Pancreas (tissue), 10 donors: ENCODE results near the gene RAD54L. TPM values are rescaled to one million over a fixed set of nuclear protein-coding genes. Genes with fewer than 3 reads are reported as not detected.
"Not testable (repeated sequence)": the region's sequence is repeated elsewhere in the genome, so short reads cannot be mapped to it uniquely, and the experiment has no call there.

Source experiments
- ATAC-seq, 4 donors: fragments of 200-7000 bp; cut with Tn5 transposase; one replicate each; pipeline versions ENCODE4 v1.8.0 to v1.9.1; 2020; ENCODE audit warnings: mild to moderate bottlenecking in 4 of 4, moderate library complexity in 4 of 4
- DNase-seq, 6 donors: peaks; one replicate each; pipeline ENCODE4 v3.0.0-alpha.2; 2020
- FAIRE-seq: peaks from 2 replicates; lab custom pipeline; 2012; peaks lifted over from hg19 to GRCh38; lab: Jason Lieb, UNC
- H3K27ac ChIP-seq, 4 donors: fragments of 200-600 bp; sonication (generic); 1 replicate in 3 of 4; 2 replicates in 1 of 4; pipeline versions ENCODE4 v1.5.0 to v1.8.0; 2020
- H3K27me3 ChIP-seq, 4 donors: fragments of 200-600 bp; one replicate each; pipeline ENCODE4 v1.8.0; 2021
- H3K36me3 ChIP-seq, 3 donors: fragments of 200-600 bp; sonication (generic) in 1 of 3; one replicate each; pipeline versions ENCODE4 v1.5.0 to v1.8.0; 2020 to 2021
- H3K4me1 ChIP-seq, 3 donors: fragments of 200-600 bp; one replicate each; pipeline ENCODE4 v1.8.0; 2021
- H3K4me3 ChIP-seq, 4 donors: fragments of 200-600 bp; sonication (generic) in 2 of 4; one replicate each; pipeline versions ENCODE4 v1.5.0 to v1.8.0; 2020 to 2021
- H3K9me3 ChIP-seq, 4 donors: fragments of 200-600 bp; one replicate each; pipeline ENCODE4 v1.8.0; 2021
- CTCF ChIP-seq, 4 donors: fragments of 200-600 bp; sonication (generic) in 3 of 4; IDR thresholded peaks; one replicate each; pipeline versions ENCODE4 v1.5.0 to v1.8.0; 2021; ENCODE audit warnings: antibody characterized with exemption in 4 of 4
- WGBS, 2 donors: extraction: QIAGEN DNeasy Blood & Tissue Kit; methylation state at CpG; one replicate each; pipeline ENCODE4 v1.1.7; 2013; 5-methylcytosine and 5-hydroxymethylcytosine counted together
- intact Hi-C, 3 donors: fragments of 100-400 bp; cut with DNase I; formaldehyde crosslinking; loops; one replicate each; pipeline versions ENCODE4 v1.11.1 to v1.14.2; 2022
- polyA plus RNA-seq, 2 donors: library from polyadenylated mRNA; stranded (reverse); fragments of 200-250 nt; gene quantifications; one replicate each; pipeline ENCODE4 v1.2.3, GENCODE V29; 2013
- total RNA-seq, 6 donors: library from RNA; stranded (reverse); fragmentation: NEBNext Ultra II Directional in 4 of 6; extraction: Animal tissue kit (Norgen Biotek cat#: 25700) in 4 of 6; gene quantifications; one replicate each; pipeline versions ENCODE4 v1.2.1 to v1.2.4, GENCODE V29; 2021 to 2023
- donor health status: healthy with polysubstance abuse.
- donor health status: DM: no; HTN: no; CAD: no; lungs with moderate emphysema.
- donor health status: DM: no; HTN: no; CAD: no.
- donor health status: control.
- donor health status: control.
- donor health status: Bipolar disorder and iron deficiency.
- donor health status: DM: yes; HTN: yes; CAD: no.
- donor health status: DM: no; HTN: no; CAD: no.
- donor health status: DM: no; HTN: no; CAD: no.
- donor health status: DM: yes; HTN: yes; CAD: no.

Gene RAD54L
- total and polyA plus RNA-seq, 8 donors = 0.23 to 0.66 (median 0.43) TPM; not detected in 1

GRCh38 chr1:46317323-46317722 is 69.8 kb downstream of the RAD54L start:
- no peaks in the 10 kb centered on the region for H3K9me3 ChIP-seq
- no peak for ATAC-seq
- no peaks in the 10 kb centered on the region for H3K4me1 ChIP-seq
- no peak for TF ChIP-seq CTCF (IDR thresholded peaks at IDR 0.05)
- H3K4me3 ChIP-seq = no peak overlapping the region
- DNase-seq = no peak
- intact Hi-C loops = no loop called here
- no peak for FAIRE-seq
- no peak overlapping the region for H3K27ac ChIP-seq
- peaks cover 0 to 30% (median 9%) of the 10 kb centered on the region in 3 donors for H3K36me3 ChIP-seq
- WGBS, 2 donors = 96 to 100% methylated on average over 1 of the region's 1 CpG
- no peaks in the 10 kb centered on the region for H3K27me3 ChIP-seq

- peaks cover 0 to 18% (median 0%) of the 10 kb centered on the region in 3 donors for H3K36me3 ChIP-seq
- H3K27me3 ChIP-seq, DNase-seq, intact Hi-C loops, H3K27ac ChIP-seq, H3K9me3 ChIP-seq, ATAC-seq, H3K4me1 ChIP-seq, FAIRE-seq, H3K4me3 ChIP-seq: not testable (repeated sequence)
- 88 to 92% methylated on average over 6 of the region's 6 CpGs for WGBS, 2 donors
Measured at GRCh38 chr1:46319301-46319700, 71.7 kb downstream of the RAD54L start.

GRCh38 chr1:46319960-46320914 is 72.7 kb downstream of the RAD54L start:
- DNase-seq, FAIRE-seq, H3K9me3 ChIP-seq, H3K27me3 ChIP-seq, intact Hi-C loops, ATAC-seq, H3K4me1 ChIP-seq, H3K4me3 ChIP-seq, H3K27ac ChIP-seq: not testable (repeated sequence)
- H3K36me3 ChIP-seq = peaks cover 0 to 14% (median 0%) of the 10 kb centered on the region in 3 donors
- WGBS, 2 donors = 78 to 80% methylated on average over 11 to 12 of the region's 13 CpGs

DNA sequence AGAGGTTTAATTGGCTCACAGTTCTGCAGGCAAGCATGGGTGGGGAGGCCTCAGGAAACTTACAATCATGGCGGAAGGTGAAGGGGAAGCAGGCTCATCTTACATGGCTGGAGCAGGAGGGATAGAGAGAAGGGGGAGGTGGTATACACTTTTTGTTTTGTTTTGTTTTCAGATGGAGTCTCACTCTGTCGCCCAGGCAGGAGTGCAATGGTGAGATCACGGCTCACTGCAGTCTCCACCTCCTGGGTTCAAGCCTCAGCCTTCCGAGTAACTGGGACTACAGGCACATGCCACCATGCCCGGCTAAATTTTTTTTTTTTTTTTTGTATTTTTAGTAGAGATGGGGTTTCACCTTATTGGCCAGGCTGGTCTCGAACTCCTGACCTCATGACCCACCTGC is 74.6 kb downstream of the RAD54L start:
- H3K4me1 ChIP-seq, DNase-seq, H3K36me3 ChIP-seq, FAIRE-seq, H3K27me3 ChIP-seq, H3K4me3 ChIP-seq, H3K9me3 ChIP-seq, ATAC-seq, intact Hi-C loops, H3K27ac ChIP-seq: not testable (repeated sequence)
- WGBS, 2 donors = 90 to 94% methylated on average over 6 of the region's 6 CpGs

DNA sequence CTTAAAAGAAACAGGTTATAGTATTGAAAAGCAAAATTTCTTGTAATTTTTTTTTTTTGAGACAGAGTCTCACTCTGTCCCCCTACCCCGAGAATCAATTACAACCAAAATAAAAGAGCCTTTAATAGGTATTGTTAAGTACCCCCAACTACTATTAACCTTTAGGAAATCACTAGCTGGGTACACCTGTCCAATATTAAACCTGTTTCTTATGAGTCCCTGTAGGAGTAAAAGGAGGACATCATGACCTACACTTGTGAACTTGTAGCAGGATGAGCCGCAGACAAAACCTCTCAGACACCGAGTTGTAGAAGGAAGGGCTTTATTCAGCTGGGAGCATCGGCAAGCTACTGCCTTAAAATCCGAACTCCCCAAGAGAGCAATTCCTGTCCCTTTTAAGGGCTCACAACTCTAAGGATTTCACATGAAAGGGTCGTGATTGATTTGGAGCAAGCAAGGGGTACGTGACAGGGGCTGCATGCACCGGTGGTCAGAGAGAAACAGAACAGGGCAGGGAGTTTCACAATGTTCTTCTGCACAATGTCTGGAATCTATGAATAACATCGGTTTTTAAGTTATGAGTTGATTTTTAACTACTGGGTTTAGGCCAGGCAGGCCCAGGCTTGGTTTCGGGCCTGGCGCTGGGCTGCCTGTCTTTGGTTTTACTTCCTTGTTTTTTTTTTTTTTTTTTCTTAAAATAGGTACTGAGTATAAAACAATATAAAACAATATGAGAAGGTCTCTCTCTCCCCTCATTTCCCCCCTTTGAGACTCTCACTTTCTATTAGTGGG is 77.9 kb downstream of the RAD54L start:
- H3K9me3 ChIP-seq, H3K36me3 ChIP-seq, H3K4me1 ChIP-seq, intact Hi-C loops, ATAC-seq, H3K27ac ChIP-seq, H3K27me3 ChIP-seq, DNase-seq, H3K4me3 ChIP-seq, FAIRE-seq: not testable (repeated sequence)
- 82 to 89% methylated on average over 11 of the region's 11 CpGs for WGBS, 2 donors

Other genes starting within 250 kb of the RAD54L start
- 1 to 10 TPM; 1.2 to 4.9 (median 4.1) TPM for gene PIK3R3, start 115.1 kb upstream of the RAD54L start, total RNA-seq
- gene PIK3R3, start 115.1 kb upstream of the RAD54L start, polyA plus RNA-seq = 1 to 10 TPM; 1.7 to 4.5 TPM
- gene TSPAN1, start 72.7 kb upstream of the RAD54L start, total RNA-seq = 1 to 10 TPM; 2.1 to 10.0 (median 6.4) TPM
- gene TSPAN1, start 72.7 kb upstream of the RAD54L start, polyA plus RNA-seq = 10 to 100 TPM in 1 of 2 donors, 1 to 10 TPM in 1; 4.1 to 12.4 TPM
- not detected for gene P3R3URF, start 71.3 kb upstream of the RAD54L start, total RNA-seq
- gene P3R3URF, start 71.3 kb upstream of the RAD54L start, polyA plus RNA-seq = not detected
- 10 to 100 TPM; 23.5 to 40.6 (median 32.9) TPM for gene POMGNT1, start 49.3 kb upstream of the RAD54L start, total RNA-seq
- gene POMGNT1, start 49.3 kb upstream of the RAD54L start, polyA plus RNA-seq = 10 to 100 TPM; 40.9 to 59.2 TPM
- gene LURAP1, start 44.4 kb upstream of the RAD54L start, total RNA-seq = under 1 TPM; 0.09 to 0.56 (median 0.20) TPM
- under 1 TPM; 0.40 to 0.68 TPM for gene LURAP1, start 44.4 kb upstream of the RAD54L start, polyA plus RNA-seq
- 10 to 100 TPM; 20.9 to 31.3 (median 26.2) TPM for gene LRRC41, start 55.9 kb downstream of the RAD54L start, total RNA-seq
- gene LRRC41, start 55.9 kb downstream of the RAD54L start, polyA plus RNA-seq = 10 to 100 TPM; 19.8 to 30.3 TPM
- gene UQCRH, start 55.9 kb downstream of the RAD54L start, total RNA-seq = 10 to 100 TPM; 51.8 to 83.1 (median 69.2) TPM
- gene UQCRH, start 55.9 kb downstream of the RAD54L start, polyA plus RNA-seq = 100 to 1,000 TPM; 141 to 183 TPM
- gene NSUN4, start 93.0 kb downstream of the RAD54L start, total RNA-seq = 10 to 100 TPM in 5 of 6 donors, 1 to 10 TPM in 1; 9.0 to 16.4 (median 11.5) TPM
- 1 to 10 TPM; 8.1 to 9.4 TPM for gene NSUN4, start 93.0 kb downstream of the RAD54L start, polyA plus RNA-seq
- gene FAAH, start 146.6 kb downstream of the RAD54L start, total RNA-seq = 10 to 100 TPM; 19.5 to 34.6 (median 24.7) TPM
- gene FAAH, start 146.6 kb downstream of the RAD54L start, polyA plus RNA-seq = 100 to 1,000 TPM; 103 to 122 TPM
- gene DMBX1, start 242.1 kb downstream of the RAD54L start, total RNA-seq = not detected
- gene DMBX1, start 242.1 kb downstream of the RAD54L start, polyA plus RNA-seq = not detected